Non-pigmented ciliary epithelial cell (primary cell): Measurements from ENCODE around the gene JAML.

ENCODE experiments used
- DNase-seq: peaks from one replicate; pipeline ENCODE4 v3.0.0-alpha.2; 2010; ENCODE audit warnings: low read depth

JAML gene

GRCh38 chr11:118215765-118216164 lies 9.0 kb downstream of the JAML start:
- DNase-seq, result no peak

- no peak for DNase-seq
These were observed 9.5 kb downstream of the JAML start for GRCh38 chr11:118215262-118215661.

- DNase-seq, result no peak
These were observed 10.4 kb downstream of the JAML start for GRCh38 chr11:118214210-118214914.

- no peak for DNase-seq
These were observed 11.0 kb downstream of the JAML start for GRCh38 chr11:118213781-118214180.

- DNase-seq, result no peak
These were observed 11.6 kb downstream of the JAML start for GRCh38 chr11:118213201-118213600.

- no peak for DNase-seq
These were observed 12.0 kb downstream of the JAML start for GRCh38 chr11:118212781-118213191.

- DNase-seq, result no peak
These were observed 12.6 kb downstream of the JAML start for GRCh38 chr11:118212131-118212725.

- DNase-seq, result no peak
These were observed 13.8 kb downstream of the JAML start for GRCh38 chr11:118211006-118211405.

- DNase-seq, result no peak
These were observed 14.5 kb downstream of the JAML start for GRCh38 chr11:118210323-118210722.

- DNase-seq, result no peak
These were observed 15.8 kb downstream of the JAML start for GRCh38 chr11:118209033-118209432.

GRCh38 chr11:118207079-118207478 lies 17.7 kb downstream of the JAML start:
- DNase-seq, result no peak

GRCh38 chr11:118206391-118207031 lies 18.3 kb downstream of the JAML start:
- no peak for DNase-seq

- no peak for DNase-seq
These were observed 19.0 kb downstream of the JAML start for GRCh38 chr11:118205606-118206378.

GRCh38 chr11:118202599-118203422 lies 22.0 kb downstream of the JAML start:
- no peak for DNase-seq

GRCh38 chr11:118201966-118202365 lies 22.8 kb downstream of the JAML start:
- no peak for DNase-seq

GRCh38 chr11:118200901-118201680 lies 23.7 kb downstream of the JAML start:
- no peak for DNase-seq

- DNase-seq, result no peak
These were observed 24.3 kb downstream of the JAML start for GRCh38 chr11:118200497-118200896.

GRCh38 chr11:118199135-118199534 lies 25.7 kb downstream of the JAML start:
- DNase-seq, result no peak

GRCh38 chr11:118198370-118198769 lies 26.4 kb downstream of the JAML start:
- DNase-seq, result peak; percentile 10

GRCh38 chr11:118194835-118195627 lies 29.8 kb downstream of the JAML start:
- DNase-seq, result peak; percentile 13
